ENCODE data around the gene RPL37. TPM values are rescaled to one million over a fixed set of nuclear protein-coding genes. Genes with fewer than 3 reads are reported as not detected.

The RPL37 gene
- total and polyA plus RNA-seq, 8 donors, result 87.9 to 2,879 (median 1,228) TPM

- H3K4me1 ChIP-seq, result peaks cover 44 to 93% (median 63%) of the 10 kb centered on the region in 4 donors
- intact Hi-C loops (cut with DNase I; ENCODE audit: low total_unique reads), result no loop called here
- peaks cover 10 to 27% (median 23%) of the 10 kb centered on the region in 4 donors for H3K36me3 ChIP-seq
- no peak overlapping the region for H3K27ac ChIP-seq
- no peak for DNase-seq
- H3K27me3 ChIP-seq, result no peaks in the 10 kb centered on the region
- 60 to 78% (median 72%) methylated on average over 5 of the region's 5 CpGs for WGBS, 5 donors
- no peaks in the 10 kb centered on the region for H3K9me3 ChIP-seq
- TF ChIP-seq EP300 (IDR thresholded peaks at IDR 0.05) (no peak), CTCF (IDR thresholded peaks at IDR 0.05) (no peak), POLR2AphosphoS5 (IDR thresholded peaks at IDR 0.05) (no peak), POLR2A (IDR thresholded peaks at IDR 0.05) (no peak)
- H3K4me3 ChIP-seq, result no peak overlapping the region
Measured at GRCh38 chr5:40780199-40780598, 54.8 kb downstream of the RPL37 start.

- Histone ChIP-seq H3K36me3 (peaks cover 10 to 33% (median 30%) of the 10 kb centered on the region in 4 donors), H3K9me3 (no peaks in the 10 kb centered on the region), H3K4me1 (peaks cover 37 to 93% (median 60%) of the 10 kb centered on the region in 4 donors), H3K27ac (no peak overlapping the region), H3K27me3 (no peaks in the 10 kb centered on the region), H3K4me3 (no peak overlapping the region)
- no peak for DNase-seq
- WGBS, 5 donors, result 74 to 86% (median 78%) methylated on average over 6 of the region's 6 CpGs
- TF ChIP-seq POLR2AphosphoS5 (IDR thresholded peaks at IDR 0.05) (no peak), CTCF (IDR thresholded peaks at IDR 0.05) (no peak), EP300 (IDR thresholded peaks at IDR 0.05) (no peak), POLR2A (IDR thresholded peaks at IDR 0.05) (no peak)
- intact Hi-C loops (cut with DNase I; ENCODE audit: low total_unique reads), result no loop called here
Measured at GRCh38 chr5:40779561-40779960, 55.5 kb downstream of the RPL37 start.

- Histone ChIP-seq H3K27me3 (no peaks in the 10 kb centered on the region), H3K9me3 (no peaks in the 10 kb centered on the region), H3K36me3 (peaks cover 13 to 47% (median 43%) of the 10 kb centered on the region in 4 donors), H3K4me1 (peaks cover 25 to 85% (median 47%) of the 10 kb centered on the region in 4 donors), H3K4me3 (no peak overlapping the region), H3K27ac (no peak overlapping the region)
- 90 to 100% (median 97%) methylated on average over 1 of the region's 1 CpG for WGBS, 5 donors
- intact Hi-C loops (cut with DNase I; ENCODE audit: low total_unique reads), result no loop called here
- DNase-seq, result no peak
- TF ChIP-seq CTCF (IDR thresholded peaks at IDR 0.05) (no peak), POLR2A (IDR thresholded peaks at IDR 0.05) (no peak), EP300 (IDR thresholded peaks at IDR 0.05) (no peak), POLR2AphosphoS5 (IDR thresholded peaks at IDR 0.05) (no peak)
Measured at GRCh38 chr5:40778133-40778532, 56.9 kb downstream of the RPL37 start.

- TF ChIP-seq CTCF (IDR thresholded peaks at IDR 0.05), result no peak
- no peak for TF ChIP-seq POLR2A (IDR thresholded peaks at IDR 0.05)
- TF ChIP-seq POLR2AphosphoS5 (IDR thresholded peaks at IDR 0.05), result no peak
- WGBS, 5 donors, result 41 to 60% (median 53%) methylated on average over 1 of the region's 1 CpG
- intact Hi-C loops (cut with DNase I; ENCODE audit: low total_unique reads), result no loop called here
Measured at GRCh38 chr5:40776658-40776977, 58.4 kb downstream of the RPL37 start.

More at GRCh38 chr5:40776658-40776977, 58.4 kb downstream of the RPL37 start:
- peaks cover 13 to 58% (median 54%) of the 10 kb centered on the region in 4 donors for H3K36me3 ChIP-seq
- no peak overlapping the region for H3K4me3 ChIP-seq
- H3K27ac ChIP-seq, result peak overlapping the region in 3 of 5 donors; percentile 62 to 77 (median 77)
- no peaks in the 10 kb centered on the region for H3K9me3 ChIP-seq
- no peaks in the 10 kb centered on the region for H3K27me3 ChIP-seq
- H3K4me1 ChIP-seq, result peaks cover 17 to 70% (median 32%) of the 10 kb centered on the region in 4 donors
- DNase-seq, result no peak
